H9 (cell line): ENCODE data around the gene OXER1. TPM values are rescaled to one million over a fixed set of nuclear protein-coding genes. Genes with fewer than 3 reads are reported as not detected.

Experiments used
- DNase-seq: peaks from one replicate; pipeline ENCODE4 v3.0.0-alpha.2; 2017
- H2AFZ ChIP-seq: one replicate; pipeline ENCODE4 v1.6.1; 2013; ENCODE audit warnings: mild to moderate bottlenecking, low read length, control low read depth, moderate library complexity
- H2AK5ac ChIP-seq: 2 replicates; pipeline ENCODE4 v1.6.1; 2013; ENCODE audit warnings: low read length, control low read depth, mixed read lengths; ENCODE audit not compliant: insufficient read length
- H2BK120ac ChIP-seq: one replicate; pipeline ENCODE4 v1.6.1; 2013; ENCODE audit warnings: low read depth, mild to moderate bottlenecking, low read length, control low read depth, inconsistent platforms; ENCODE audit not compliant: poor library complexity, severe bottlenecking
- H2BK12ac ChIP-seq: 2 replicates; pipeline ENCODE4 v1.6.1; 2013; ENCODE audit warnings: low read length, control low read depth, mixed read lengths, low read depth; ENCODE audit not compliant: insufficient read length
- H2BK15ac ChIP-seq: 2 replicates; pipeline ENCODE4 v1.6.1; 2013; ENCODE audit warnings: low read depth, low read length, control low read depth
- H2BK20ac ChIP-seq: one replicate; pipeline ENCODE4 v1.6.1; 2013; ENCODE audit warnings: low read depth, mild to moderate bottlenecking, low read length, control low read depth, inconsistent platforms; ENCODE audit not compliant: poor library complexity, severe bottlenecking
- H2BK5ac ChIP-seq: 2 replicates; pipeline ENCODE4 v1.6.1; 2013; ENCODE audit warnings: low read length, control low read depth, mixed read lengths; ENCODE audit not compliant: insufficient read length
- H3K14ac ChIP-seq: 2 replicates; pipeline ENCODE4 v1.6.1; 2013; ENCODE audit warnings: low read length, control low read depth; ENCODE audit not compliant: insufficient read depth
- H3K18ac ChIP-seq: 2 replicates; pipeline ENCODE4 v1.6.1; 2013; ENCODE audit warnings: low read depth, mild to moderate bottlenecking, mixed read lengths, low read length, control low read depth; ENCODE audit not compliant: insufficient read length
- H3K23ac ChIP-seq: 2 replicates; pipeline ENCODE4 v1.6.1; 2013; ENCODE audit warnings: low read length, control low read depth, mixed read lengths, low read depth; ENCODE audit not compliant: insufficient read length
- H3K23me2 ChIP-seq: 2 replicates; pipeline ENCODE4 v1.6.1; 2013; ENCODE audit warnings: low read depth, mild to moderate bottlenecking, mixed read lengths, low read length, control low read depth; ENCODE audit not compliant: insufficient read length, poor library complexity, severe bottlenecking
- H3K27ac ChIP-seq: 2 replicates; pipeline ENCODE4 v1.5.1; 2013; ENCODE audit warnings: low read length, control low read depth, mixed read lengths, low read depth; ENCODE audit not compliant: insufficient read length
- H3K27me3 ChIP-seq: 2 replicates; pipeline ENCODE4 v1.6.1; 2013; ENCODE audit warnings: low read length, control low read depth, inconsistent platforms; ENCODE audit not compliant: insufficient read depth
- H3K4ac ChIP-seq: 2 replicates; pipeline ENCODE4 v1.6.1; 2013; ENCODE audit warnings: low read depth, mild to moderate bottlenecking, control low read depth, inconsistent platforms, low read length, moderate library complexity
- H3K4me1 ChIP-seq: 2 replicates; pipeline ENCODE4 v1.6.1; 2013; ENCODE audit warnings: low read length, control low read depth, inconsistent platforms; ENCODE audit not compliant: insufficient read depth
- H3K4me2 ChIP-seq: 2 replicates; pipeline ENCODE4 v1.6.1; 2013; ENCODE audit warnings: low read length, control low read depth, mixed read lengths; ENCODE audit not compliant: insufficient read length, insufficient read depth
- H3K56ac ChIP-seq: 2 replicates; pipeline ENCODE4 v1.6.1; 2013; ENCODE audit warnings: low read depth, mild to moderate bottlenecking, mixed read lengths, low read length, control low read depth; ENCODE audit not compliant: insufficient read length
- H3K79me1 ChIP-seq: 2 replicates; pipeline ENCODE4 v1.6.1; 2013; ENCODE audit warnings: low read depth, mild to moderate bottlenecking, moderate library complexity, low read length, control low read depth, inconsistent platforms; ENCODE audit not compliant: insufficient read depth, poor library complexity, severe bottlenecking
- H3K79me2 ChIP-seq: 2 replicates; pipeline ENCODE4 v1.6.1; 2013; ENCODE audit warnings: low read length, control low read depth, inconsistent platforms; ENCODE audit not compliant: insufficient read depth
- H3K9ac ChIP-seq: 2 replicates; pipeline ENCODE4 v1.6.1; 2013; ENCODE audit warnings: low read length, control low read depth, mixed read lengths; ENCODE audit not compliant: insufficient read length; ENCODE audit errors: extremely low read depth
- H3K9me3 ChIP-seq: one replicate; pipeline ENCODE4 v1.6.1; 2013; ENCODE audit warnings: low read depth, low read length, inconsistent platforms; ENCODE audit not compliant: control insufficient read depth
- H3T11ph ChIP-seq: one replicate; pipeline ENCODE4 v1.6.1; 2013; ENCODE audit warnings: mild to moderate bottlenecking, low read length, control low read depth, inconsistent platforms
- H4K20me1 ChIP-seq: one replicate; pipeline ENCODE4 v1.6.1; 2013; ENCODE audit not compliant: control insufficient read depth, insufficient read length, insufficient read depth
- H4K5ac ChIP-seq: 2 replicates; pipeline ENCODE4 v1.6.1; 2013; ENCODE audit warnings: low read depth, mild to moderate bottlenecking, mixed read lengths, low read length, control low read depth; ENCODE audit not compliant: insufficient read length
- H4K8ac ChIP-seq: replicated peaks from 2 replicates; pipeline ENCODE4 v1.6.1; 2013; ENCODE audit warnings: low read length, control low read depth, mixed read lengths, low read depth; ENCODE audit not compliant: insufficient read length
- H4K91ac ChIP-seq: 2 replicates; pipeline ENCODE4 v1.6.1; 2013; ENCODE audit warnings: low read depth, mild to moderate bottlenecking, moderate library complexity, mixed read lengths, low read length, control low read depth; ENCODE audit not compliant: insufficient read length
- H3K27ac Mint-ChIP-seq, 3 experiments: 2 replicates in 2 of 3; 3 replicates in 1 of 3; pipeline ENCODE4 v1.8.0; 2020 to 2021; ENCODE audit warnings: mixed read lengths in 3 of 3, mild to moderate bottlenecking in 1 of 3, moderate library complexity in 1 of 3
- H3K27me3 Mint-ChIP-seq: 2 replicates; pipeline ENCODE4 v1.8.0; 2021; ENCODE audit warnings: low read depth, mild to moderate bottlenecking, moderate library complexity, mixed read lengths
- H3K36me3 Mint-ChIP-seq, 3 experiments: 2 replicates in 2 of 3; 3 replicates in 1 of 3; pipeline ENCODE4 v1.8.0; 2020 to 2021; ENCODE audit warnings: low read depth in 3 of 3, mixed read lengths in 3 of 3; ENCODE audit not compliant: insufficient read depth in 1 of 3
- H3K4me1 Mint-ChIP-seq, 2 experiments: 2 replicates each; pipeline ENCODE4 v1.8.0; 2020; ENCODE audit warnings: mixed read lengths in 2 of 2
- H3K4me3 Mint-ChIP-seq, 2 experiments: 2 replicates in 1 of 2; 3 replicates in 1 of 2; pipeline ENCODE4 v1.8.0; 2020 to 2021; ENCODE audit warnings: mild to moderate bottlenecking in 2 of 2, mixed read lengths in 2 of 2, moderate library complexity in 1 of 2
- H3K9me3 Mint-ChIP-seq, 2 experiments: 2 replicates in 1 of 2; 3 replicates in 1 of 2; pipeline ENCODE4 v1.8.0; 2020; ENCODE audit warnings: mild to moderate bottlenecking in 2 of 2, mixed read lengths in 2 of 2, moderate library complexity in 1 of 2
- WGBS: extraction: QIAGEN DNeasy Blood & Tissue Kit; methylation state at CpG from one replicate; pipeline ENCODE4 v1.1.7; 2013; ENCODE audit warnings: missing lambda C conversion rate, low lambda C conversion rate, mixed read lengths; ENCODE audit not compliant: insufficient read length; ENCODE audit errors: extremely low coverage; 5-methylcytosine and 5-hydroxymethylcytosine counted together
- total RNA-seq: library from RNA; stranded (reverse); gene quantifications from 2 replicates; pipeline ENCODE4 v1.2.1, GENCODE V29; 2021
- TF ChIP-seq, protein P1 (sequence below): fragments of 200-600 bp; sonication (generic); conservative IDR thresholded peaks from 3 replicates; pipeline ENCODE4 v1.8.0; 2021; ENCODE audit warnings: antibody characterized with exemption, mild to moderate bottlenecking

Gene OXER1
- total RNA-seq, 1 experiment from 2014 or later: 1.6 TPM

DNA sequence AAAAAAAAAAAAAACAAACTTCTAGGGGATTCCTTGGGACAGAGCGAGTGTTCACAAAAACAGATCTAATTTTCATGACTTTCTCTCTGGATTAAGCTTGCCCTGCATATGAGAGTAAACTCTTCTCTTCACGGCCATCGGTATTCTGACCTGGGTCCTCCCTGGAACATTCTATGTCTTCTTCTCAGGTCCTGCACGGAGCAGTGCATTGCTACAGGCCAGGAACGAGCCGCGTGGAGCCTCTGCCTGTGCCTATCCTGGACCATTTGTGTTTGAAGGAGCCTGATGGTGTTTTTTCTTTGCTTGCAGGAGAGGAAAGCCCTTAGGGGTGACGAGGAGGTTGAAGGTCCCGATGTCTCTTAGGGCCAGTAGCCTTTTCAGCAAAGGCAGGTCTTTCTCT is 1.8 kb upstream of the OXER1 start:
- Histone ChIP-seq H3K23me2 (no peaks in the 10 kb centered on the region), H3K79me2 (no peaks in the 10 kb centered on the region), H3K4me1 (no peaks in the 10 kb centered on the region), H2BK5ac (no peak overlapping the region), H3K4me2 (no peak overlapping the region), H2BK12ac (no peak overlapping the region), H3K9ac (no peak overlapping the region), H3K56ac (no peak overlapping the region), H3K79me1 (no peaks in the 10 kb centered on the region), H2BK20ac (no peak overlapping the region), H2AK5ac (no peak overlapping the region), H4K8ac (no peak overlapping the region), H4K5ac (no peak overlapping the region), H4K91ac (no peak overlapping the region), H2BK120ac (no peak overlapping the region), H3K27me3 (no peaks in the 10 kb centered on the region), H3K9me3 (no peaks in the 10 kb centered on the region), H3K14ac (no peak overlapping the region), H3K18ac (no peak overlapping the region), H4K20me1 (no peaks in the 10 kb centered on the region), H3T11ph (no peak overlapping the region), H2BK15ac (no peak overlapping the region), H3K27ac (no peak overlapping the region), H3K23ac (no peak overlapping the region), H2AFZ (no peak overlapping the region), H3K4ac (no peak overlapping the region)
- TF ChIP-seq, protein P1, sequence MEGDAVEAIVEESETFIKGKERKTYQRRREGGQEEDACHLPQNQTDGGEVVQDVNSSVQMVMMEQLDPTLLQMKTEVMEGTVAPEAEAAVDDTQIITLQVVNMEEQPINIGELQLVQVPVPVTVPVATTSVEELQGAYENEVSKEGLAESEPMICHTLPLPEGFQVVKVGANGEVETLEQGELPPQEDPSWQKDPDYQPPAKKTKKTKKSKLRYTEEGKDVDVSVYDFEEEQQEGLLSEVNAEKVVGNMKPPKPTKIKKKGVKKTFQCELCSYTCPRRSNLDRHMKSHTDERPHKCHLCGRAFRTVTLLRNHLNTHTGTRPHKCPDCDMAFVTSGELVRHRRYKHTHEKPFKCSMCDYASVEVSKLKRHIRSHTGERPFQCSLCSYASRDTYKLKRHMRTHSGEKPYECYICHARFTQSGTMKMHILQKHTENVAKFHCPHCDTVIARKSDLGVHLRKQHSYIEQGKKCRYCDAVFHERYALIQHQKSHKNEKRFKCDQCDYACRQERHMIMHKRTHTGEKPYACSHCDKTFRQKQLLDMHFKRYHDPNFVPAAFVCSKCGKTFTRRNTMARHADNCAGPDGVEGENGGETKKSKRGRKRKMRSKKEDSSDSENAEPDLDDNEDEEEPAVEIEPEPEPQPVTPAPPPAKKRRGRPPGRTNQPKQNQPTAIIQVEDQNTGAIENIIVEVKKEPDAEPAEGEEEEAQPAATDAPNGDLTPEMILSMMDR: no peak
- H3K27me3 Mint-ChIP-seq: no peaks in the 10 kb centered on the region
- no peak for DNase-seq
- peak overlapping the region in 1 of 3 experiments; percentile 94; a peak in 3 of 7 replicates for H3K27ac Mint-ChIP-seq
- H3K36me3 Mint-ChIP-seq: peaks cover 4 to 9% (median 5%) of the 10 kb centered on the region in 3 experiments; a peak in 6 of 7 replicates
- WGBS: no CpG with 5 or more reads among the region's 9 CpGs
- H3K4me1 Mint-ChIP-seq: peaks cover 12 to 32% of the 10 kb centered on the region in 2 experiments
- no peaks in the 10 kb centered on the region for H3K9me3 Mint-ChIP-seq
- no peak overlapping the region; a peak in 1 of 5 replicates for H3K4me3 Mint-ChIP-seq
